Mammary epithelial cell (primary cell): Measurements from ENCODE around the gene CACNA2D4.

Experiments
- EZH2 ChIP-seq: IDR thresholded peaks from 2 replicates; pipeline ENCODE4 v1.6.1; 2012; ENCODE audit warnings: low read length, inconsistent platforms, borderline replicate concordance
- TF ChIP-seq, protein P1 (sequence below), 2 donors: IDR thresholded peaks in 1 of 2; conservative IDR thresholded peaks in 1 of 2; 2 replicates each; pipeline ENCODE4 v1.5.1; 2011 to 2012; ENCODE audit warnings: inconsistent platforms in 2 of 2, low read length in 2 of 2, mild to moderate bottlenecking in 2 of 2, control low read depth in 1 of 2, low read depth in 1 of 2; ENCODE audit not compliant: insufficient read depth in 1 of 2; ENCODE audit errors: extremely low read depth in 1 of 2

DNA sequence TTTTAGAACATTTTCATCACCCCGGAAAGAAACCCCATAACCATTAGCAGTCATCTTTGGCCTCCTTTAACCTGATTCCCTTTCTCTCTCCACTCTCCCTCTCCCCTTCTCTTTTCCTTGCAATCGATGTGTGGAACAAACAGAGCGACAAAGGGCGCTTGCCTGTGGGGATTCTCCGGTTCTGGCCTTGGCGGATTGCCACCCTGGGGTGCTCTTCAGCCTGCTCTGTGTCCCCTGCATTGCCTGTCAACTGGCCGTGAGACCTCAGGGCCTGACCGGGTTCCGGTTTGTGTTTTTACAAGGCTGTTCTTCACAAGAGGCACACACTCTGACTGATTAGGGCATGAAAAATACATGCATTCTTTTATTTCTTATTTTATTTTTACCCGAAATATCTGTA, 70.3 kb downstream of the CACNA2D4 start:
- TF ChIP-seq, protein P1, sequence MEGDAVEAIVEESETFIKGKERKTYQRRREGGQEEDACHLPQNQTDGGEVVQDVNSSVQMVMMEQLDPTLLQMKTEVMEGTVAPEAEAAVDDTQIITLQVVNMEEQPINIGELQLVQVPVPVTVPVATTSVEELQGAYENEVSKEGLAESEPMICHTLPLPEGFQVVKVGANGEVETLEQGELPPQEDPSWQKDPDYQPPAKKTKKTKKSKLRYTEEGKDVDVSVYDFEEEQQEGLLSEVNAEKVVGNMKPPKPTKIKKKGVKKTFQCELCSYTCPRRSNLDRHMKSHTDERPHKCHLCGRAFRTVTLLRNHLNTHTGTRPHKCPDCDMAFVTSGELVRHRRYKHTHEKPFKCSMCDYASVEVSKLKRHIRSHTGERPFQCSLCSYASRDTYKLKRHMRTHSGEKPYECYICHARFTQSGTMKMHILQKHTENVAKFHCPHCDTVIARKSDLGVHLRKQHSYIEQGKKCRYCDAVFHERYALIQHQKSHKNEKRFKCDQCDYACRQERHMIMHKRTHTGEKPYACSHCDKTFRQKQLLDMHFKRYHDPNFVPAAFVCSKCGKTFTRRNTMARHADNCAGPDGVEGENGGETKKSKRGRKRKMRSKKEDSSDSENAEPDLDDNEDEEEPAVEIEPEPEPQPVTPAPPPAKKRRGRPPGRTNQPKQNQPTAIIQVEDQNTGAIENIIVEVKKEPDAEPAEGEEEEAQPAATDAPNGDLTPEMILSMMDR (conservative IDR thresholded peaks at IDR 0.05 in 1 of 2, IDR thresholded peaks at IDR 0.05 in 1 of 2; ENCODE audit: extremely low read depth in 1 of 2, insufficient read depth in 1 of 2, low read depth in 1 of 2, low read length in 2 of 2) = no peak
- TF ChIP-seq EZH2 = no peak
